OCI-LY7 (cell line): ENCODE measurements around the gene SNX13.

Experiments used
- EZH2phosphoT487 ChIP-seq: fragments of 200-600 bp; sonication (generic); IDR thresholded peaks from 2 replicates; pipeline ENCODE4 v1.6.1; 2018; ENCODE audit warnings: low read depth, borderline replicate concordance, mild to moderate bottlenecking, mixed run types, antibody characterized with exemption, low read length, moderate library complexity, mixed read lengths
- TF ChIP-seq, protein P1 (sequence below): fragments of 200-600 bp; sonication (generic); conservative IDR thresholded peaks from 2 replicates; pipeline ENCODE4 v1.5.1; 2014; ENCODE audit warnings: mild to moderate bottlenecking, antibody characterized with exemption, low read length, moderate library complexity, mixed read lengths

DNA sequence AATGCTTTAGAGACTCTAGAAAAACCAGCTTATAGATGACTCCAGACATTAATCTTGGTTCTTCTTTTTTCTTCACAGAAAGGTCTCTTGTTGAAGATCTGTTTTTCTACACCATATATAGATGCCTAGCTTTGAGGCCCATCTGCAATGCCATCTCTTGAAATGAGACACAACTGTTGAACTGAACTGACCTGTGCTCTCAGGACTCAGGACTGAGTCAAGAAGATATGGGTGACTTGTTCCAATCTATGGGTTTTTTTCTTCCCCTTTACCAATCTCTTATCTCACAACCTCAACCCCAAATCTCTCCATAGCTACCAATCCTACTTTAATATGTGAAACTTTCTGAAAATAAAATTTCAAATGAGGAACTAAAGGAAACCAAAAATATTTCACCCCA, 194.7 kb downstream of the SNX13 start:
- no peak for TF ChIP-seq EZH2phosphoT487
- TF ChIP-seq, protein P1, sequence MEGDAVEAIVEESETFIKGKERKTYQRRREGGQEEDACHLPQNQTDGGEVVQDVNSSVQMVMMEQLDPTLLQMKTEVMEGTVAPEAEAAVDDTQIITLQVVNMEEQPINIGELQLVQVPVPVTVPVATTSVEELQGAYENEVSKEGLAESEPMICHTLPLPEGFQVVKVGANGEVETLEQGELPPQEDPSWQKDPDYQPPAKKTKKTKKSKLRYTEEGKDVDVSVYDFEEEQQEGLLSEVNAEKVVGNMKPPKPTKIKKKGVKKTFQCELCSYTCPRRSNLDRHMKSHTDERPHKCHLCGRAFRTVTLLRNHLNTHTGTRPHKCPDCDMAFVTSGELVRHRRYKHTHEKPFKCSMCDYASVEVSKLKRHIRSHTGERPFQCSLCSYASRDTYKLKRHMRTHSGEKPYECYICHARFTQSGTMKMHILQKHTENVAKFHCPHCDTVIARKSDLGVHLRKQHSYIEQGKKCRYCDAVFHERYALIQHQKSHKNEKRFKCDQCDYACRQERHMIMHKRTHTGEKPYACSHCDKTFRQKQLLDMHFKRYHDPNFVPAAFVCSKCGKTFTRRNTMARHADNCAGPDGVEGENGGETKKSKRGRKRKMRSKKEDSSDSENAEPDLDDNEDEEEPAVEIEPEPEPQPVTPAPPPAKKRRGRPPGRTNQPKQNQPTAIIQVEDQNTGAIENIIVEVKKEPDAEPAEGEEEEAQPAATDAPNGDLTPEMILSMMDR, result no peak
